Epithelial cell of proximal tubule (primary cell): ENCODE results near the gene RARB. TPM values are rescaled to one million over a fixed set of nuclear protein-coding genes. Genes with fewer than 3 reads are reported as not detected.

Experiments used
- DNase-seq: peaks from one replicate; pipeline ENCODE4 v3.0.0-alpha.2; 2011; ENCODE audit warnings: low read depth
- H3K4me3 ChIP-seq: 2 replicates; pipeline ENCODE4 v1.5.1; 2011; ENCODE audit warnings: low read depth, mild to moderate bottlenecking, low read length
- CTCF ChIP-seq: conservative IDR thresholded peaks from 2 replicates; pipeline ENCODE4 v1.5.1; 2012; ENCODE audit warnings: low read depth, mild to moderate bottlenecking, low read length
- total RNA-seq: library from RNA; depleted of rRNA; stranded (reverse); fragments of >200 nt; gene quantifications from 2 replicates; pipeline ENCODE4 v1.2.3, GENCODE V29; 2015

The RARB gene
- total RNA-seq, 1 donor from 2014 or later: 4.6 TPM

DNA sequence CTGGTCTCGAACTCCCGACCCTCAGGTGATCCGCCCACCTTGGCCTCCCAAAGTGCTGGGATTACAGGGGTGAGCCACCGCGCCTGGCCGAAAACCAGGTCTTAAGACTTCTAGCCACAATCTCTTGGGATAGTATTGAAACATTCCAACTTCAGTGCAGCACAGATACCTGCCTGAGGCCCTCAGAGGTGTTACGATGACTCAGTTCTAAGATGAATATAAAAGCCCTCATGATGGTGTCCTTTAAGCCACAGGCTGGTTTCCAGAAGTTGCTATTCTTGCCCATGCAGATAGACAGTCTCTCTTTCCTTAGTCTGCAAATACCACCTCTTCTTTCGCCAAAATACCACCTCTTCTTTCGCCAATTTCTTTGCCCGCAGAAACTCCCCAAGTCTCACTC, 69.0 kb downstream of the RARB start:
- no peak for TF ChIP-seq CTCF

GRCh38 chr3:25500706-25501210, 72.7 kb downstream of the RARB start:
- no peak for TF ChIP-seq CTCF
- DNase-seq: no peak
- no peak overlapping the region for H3K4me3 ChIP-seq

More for the DNA sequence above, 69.0 kb downstream of the RARB start:
- DNase-seq: no peak
- H3K4me3 ChIP-seq: no peak overlapping the region

DNA sequence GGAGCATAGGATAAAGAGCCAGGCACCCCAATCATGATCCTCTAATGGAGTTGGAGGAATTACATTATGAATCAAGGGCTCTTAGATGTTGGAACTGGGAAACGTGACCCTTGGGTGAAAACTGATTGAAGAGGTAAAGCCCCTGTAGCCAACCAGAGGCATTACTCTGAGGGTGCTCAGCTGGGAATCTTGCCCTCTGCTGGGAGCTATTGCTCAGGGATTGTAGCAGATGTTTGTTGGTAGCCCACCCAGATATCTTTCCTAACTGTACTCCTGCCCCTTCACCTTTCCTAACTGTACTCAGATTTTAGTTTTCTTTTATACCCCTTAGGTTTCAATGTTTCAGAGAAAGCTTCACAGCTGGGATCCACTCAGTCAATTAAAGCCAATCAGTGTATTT, 74.2 kb downstream of the RARB start:
- no peak for DNase-seq
- no peak for TF ChIP-seq CTCF

GRCh38 chr3:25503898-25504301, 75.8 kb downstream of the RARB start:
- H3K4me3 ChIP-seq: no peak overlapping the region
- DNase-seq: no peak
- TF ChIP-seq CTCF: no peak

More for the DNA sequence above, 74.2 kb downstream of the RARB start:
- H3K4me3 ChIP-seq: no peak overlapping the region

- DNase-seq: no peak
- no peak for TF ChIP-seq CTCF
- H3K4me3 ChIP-seq: no peak overlapping the region
Measured at GRCh38 chr3:25505581-25505980, 77.5 kb downstream of the RARB start.

- TF ChIP-seq CTCF: no peak
- no peak for DNase-seq
- no peak overlapping the region for H3K4me3 ChIP-seq
Measured at GRCh38 chr3:25507811-25508210, 79.7 kb downstream of the RARB start.

- no peak for DNase-seq
- TF ChIP-seq CTCF: no peak
- no peak overlapping the region for H3K4me3 ChIP-seq
Measured at GRCh38 chr3:25508433-25508832, 80.4 kb downstream of the RARB start.
